Measurements from ENCODE around the gene CFAP46. TPM values are rescaled to one million over a fixed set of nuclear protein-coding genes. Genes with fewer than 3 reads are reported as not detected.

CFAP46 gene
- total and polyA plus RNA-seq, 2 of the 8 experiments (the other 6 are each of a cell fraction or from before 2014, with no cell fraction given): 2.6 to 4.8 TPM

GRCh38 chr10:132832186-132832969 is 110.0 kb downstream of the CFAP46 start:
- Histone ChIP-seq H3K4me2 (ENCODE audit: insufficient read depth in 1 of 2, low read depth in 2 of 2, low read length in 2 of 2) (no peak overlapping the region), H4K5ac (ENCODE audit: insufficient read length, low read depth, low read length) (no peak overlapping the region), H2BK15ac (ENCODE audit: low read length) (no peak overlapping the region), H3K27ac (ENCODE audit: low read depth, low read length) (no peak overlapping the region), H3K4me3 (ENCODE audit: extremely low read depth in 1 of 4, insufficient read depth in 2 of 4, low read depth in 3 of 4, low read length in 4 of 4) (no peak overlapping the region), H3K4me1 (replicated peaks in 1 of 4; ENCODE audit: control insufficient read depth in 3 of 4, insufficient read depth in 4 of 4, low read length in 3 of 4) (peaks cover 0 to 10% (median 4%) of the 10 kb centered on the region in 4 experiments; a peak in 5 of 7 replicates), H3K23ac (ENCODE audit: insufficient read length) (no peak overlapping the region), H3K56ac (replicated peaks; ENCODE audit: insufficient read length, low read depth, low read length) (no peak overlapping the region), H2BK12ac (ENCODE audit: low read depth, low read length) (no peak overlapping the region), H3K23me2 (ENCODE audit: low read depth, low read length) (no peaks in the 10 kb centered on the region), H3K36me3 (ENCODE audit: control insufficient read depth in 2 of 4, insufficient read depth in 4 of 4, low read length in 3 of 4) (no peaks in the 10 kb centered on the region), H2BK120ac (replicated peaks; ENCODE audit: low read depth, low read length) (no peak overlapping the region), H3K79me2 (ENCODE audit: control insufficient read depth in 1 of 2, insufficient read depth in 2 of 2, low read length in 2 of 2) (no peaks in the 10 kb centered on the region), H3K9me3 (ENCODE audit: insufficient read depth in 2 of 2, low read depth in 1 of 2, low read length in 1 of 2) (peaks cover 0 to 6% of the 10 kb centered on the region in 2 experiments; a peak in 2 of 4 replicates), H2BK5ac (ENCODE audit: low read depth, low read length) (no peak overlapping the region), H3K9ac (replicated peaks in 1 of 4; ENCODE audit: extremely low read depth in 1 of 4, low read depth in 3 of 4, low read length in 3 of 4) (no peak overlapping the region), H4K8ac (ENCODE audit: extremely low read depth, insufficient read depth, low read length) (no peak overlapping the region), H2AK5ac (ENCODE audit: low read depth, low read length) (no peak overlapping the region), H4K20me1 (replicated peaks in 1 of 2; ENCODE audit: control insufficient read depth in 1 of 2, insufficient read depth in 2 of 2, low read length in 2 of 2) (peaks cover 0 to 3% of the 10 kb centered on the region in 2 experiments), H2AFZ (ENCODE audit: low read length) (no peak overlapping the region), H2BK20ac (ENCODE audit: low read length) (no peak overlapping the region), H3K14ac (ENCODE audit: insufficient read length) (no peak overlapping the region), H3K79me1 (ENCODE audit: low read depth, low read length) (no peaks in the 10 kb centered on the region), H4K91ac (replicated peaks; ENCODE audit: insufficient read length, low read length) (no peak overlapping the region), H3K18ac (ENCODE audit: extremely low read depth, low read length) (no peak overlapping the region), H3K4ac (replicated peaks; ENCODE audit: insufficient read length, low read depth, low read length) (no peak overlapping the region), H3K27me3 (replicated peaks in 1 of 4; ENCODE audit: control insufficient read depth in 3 of 4, extremely low read depth in 1 of 4, insufficient read depth in 3 of 4, low read length in 3 of 4) (no peaks in the 10 kb centered on the region)
- ChIA-PET CTCF (ENCODE audit: partially characterized antibody) (interaction anchor here (0.6 to 2.0 kb wide), 6 partner anchors 14 to 178 kb away, joined by 3 to 8 read pairs (median 3); no protein-coding TSS in a partner anchor), POLR2A (ENCODE audit: partially characterized antibody) (no interaction called here)
- TF ChIP-seq BRCA1 (IDR thresholded peaks at IDR 0.05; ENCODE audit: low read depth, low read length): no peak
- WGBS, 2 experiments (ENCODE audit: extremely low coverage in 1 of 2, insufficient coverage in 1 of 2, insufficient read length in 1 of 2, insufficient replicate concordance in 2 of 2, low coverage in 1 of 2, low lambda C conversion rate in 2 of 2, missing lambda C conversion rate in 1 of 2): 90% methylated on average over 30 of the region's 30 CpGs; no CpG with 5 or more reads in 1 of the 2 experiments
- FAIRE-seq (no peak), DNase-seq (ENCODE audit: low read depth in 1 of 2, low spot score in 2 of 2) (no peak)
